ENCODE data around the gene CACNA1B.

Gene CACNA1B

GRCh38 chr9:138073808-138074207 lies 196.2 kb downstream of the CACNA1B start:
- no peak overlapping the region for H3K27ac ChIP-seq
- TF ChIP-seq ZFX (IDR thresholded peaks at IDR 0.05; ENCODE audit: borderline replicate concordance) (no peak), CTCF (IDR thresholded peaks at IDR 0.05) (no peak)

DNA sequence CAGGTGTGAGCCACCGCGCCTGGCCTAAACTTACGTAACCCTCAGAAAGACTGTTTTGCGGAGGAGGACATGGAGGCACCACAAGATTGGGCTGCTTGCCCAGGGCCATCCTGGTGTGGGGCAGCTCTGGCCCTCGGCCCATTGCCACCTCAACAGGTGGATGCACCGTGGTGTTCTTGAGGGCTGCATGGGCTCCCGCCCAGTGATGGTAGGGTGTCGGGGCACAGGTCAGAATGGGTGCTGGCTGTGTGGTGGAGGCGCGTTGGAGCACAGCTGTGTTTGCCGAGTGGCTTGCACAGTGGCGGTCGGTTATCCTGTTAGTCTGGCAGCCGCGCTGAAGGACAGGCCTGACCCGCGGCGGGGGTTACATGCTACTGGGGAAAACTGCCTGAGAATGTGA lies 196.9 kb downstream of the CACNA1B start:
- H3K27ac ChIP-seq = no peak overlapping the region
- no peak for TF ChIP-seq CTCF (IDR thresholded peaks at IDR 0.05)
- no peak for TF ChIP-seq ZFX (IDR thresholded peaks at IDR 0.05; ENCODE audit: borderline replicate concordance)

- no peak for TF ChIP-seq ZFX (IDR thresholded peaks at IDR 0.05; ENCODE audit: borderline replicate concordance)
- no peak for TF ChIP-seq CTCF (IDR thresholded peaks at IDR 0.05)
Measured at GRCh38 chr9:138075496-138075895, 197.9 kb downstream of the CACNA1B start.

GRCh38 chr9:138075961-138076649 lies 198.5 kb downstream of the CACNA1B start:
- no peak overlapping the region for H3K27ac ChIP-seq
- no peak for TF ChIP-seq CTCF (IDR thresholded peaks at IDR 0.05)
- no peak for TF ChIP-seq ZFX (IDR thresholded peaks at IDR 0.05; ENCODE audit: borderline replicate concordance)

More at GRCh38 chr9:138075496-138075895, 197.9 kb downstream of the CACNA1B start:
- H3K27ac ChIP-seq = no peak overlapping the region

DNA sequence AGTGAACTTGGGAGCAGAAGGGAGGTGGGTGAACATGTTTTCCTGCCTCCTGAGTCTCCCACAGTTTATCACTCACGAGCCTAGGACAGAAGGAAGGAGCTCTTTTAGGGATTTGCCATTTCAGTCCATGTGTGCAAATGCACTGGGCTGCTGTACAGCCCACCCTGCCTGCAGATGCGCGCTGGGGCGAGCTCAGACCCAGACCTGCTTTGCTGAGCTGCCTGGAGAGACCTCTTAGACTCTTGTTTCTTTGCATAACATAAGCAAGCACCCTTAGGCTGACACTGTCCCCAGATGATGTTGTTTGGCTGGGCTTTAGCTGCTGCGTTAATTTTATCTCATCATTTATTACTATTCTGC lies 199.0 kb downstream of the CACNA1B start:
- H3K27ac ChIP-seq = no peak overlapping the region

DNA sequence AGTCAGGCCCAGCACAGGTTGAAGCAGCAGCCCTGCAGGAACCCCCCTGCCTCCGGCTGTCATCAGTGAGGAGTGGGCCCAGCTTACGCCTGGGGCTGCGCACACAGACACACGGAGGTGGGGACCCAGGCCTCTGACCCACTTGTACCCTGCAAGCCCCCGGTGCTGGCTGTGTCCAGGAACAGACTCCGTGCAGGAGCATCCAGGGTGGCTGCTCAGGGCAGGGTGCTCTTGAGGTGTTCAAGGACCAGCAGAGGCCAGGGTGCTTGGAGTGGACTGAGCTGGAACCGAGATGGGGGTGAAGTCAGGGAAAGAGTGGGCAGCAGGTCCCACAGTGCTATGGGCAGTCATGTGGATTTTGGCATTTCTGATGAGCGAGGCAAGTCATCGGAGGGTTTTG lies 199.5 kb downstream of the CACNA1B start:
- TF ChIP-seq CTCF (IDR thresholded peaks at IDR 0.05) = no peak
- TF ChIP-seq ZFX (IDR thresholded peaks at IDR 0.05; ENCODE audit: borderline replicate concordance) = no peak
- no peak overlapping the region for H3K27ac ChIP-seq

More for the DNA sequence above, 199.0 kb downstream of the CACNA1B start:
- TF ChIP-seq ZFX (IDR thresholded peaks at IDR 0.05; ENCODE audit: borderline replicate concordance) = no peak
- TF ChIP-seq CTCF (IDR thresholded peaks at IDR 0.05) = no peak

DNA sequence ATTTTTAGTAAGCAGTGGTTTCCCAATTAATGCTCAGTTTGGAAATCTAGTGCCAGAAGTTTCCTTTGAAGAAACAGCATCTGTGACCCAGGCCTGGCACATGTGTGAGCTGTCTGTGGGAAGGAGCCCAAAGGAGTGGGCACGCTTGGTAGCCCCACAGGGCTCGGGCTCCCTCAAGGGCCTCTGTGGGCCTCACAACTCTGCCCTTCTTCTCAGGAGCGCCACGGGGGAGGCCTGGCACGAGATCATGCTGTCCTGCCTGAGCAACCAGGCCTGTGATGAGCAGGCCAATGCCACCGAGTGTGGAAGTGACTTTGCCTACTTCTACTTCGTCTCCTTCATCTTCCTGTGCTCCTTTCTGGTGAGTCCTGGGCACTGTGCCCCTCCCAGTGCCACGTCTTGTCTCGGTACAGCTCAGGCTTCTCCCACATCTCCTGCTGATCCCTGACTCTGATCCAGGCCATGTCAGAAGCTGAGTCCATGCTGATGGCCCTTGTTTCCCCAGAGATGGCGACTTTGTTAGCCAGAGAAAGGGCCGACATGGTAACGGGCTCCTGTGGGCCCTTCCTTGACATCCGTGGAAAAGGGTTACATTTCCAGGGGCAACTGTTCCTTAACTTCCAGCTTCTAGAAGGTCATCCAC lies 200.4 kb downstream of the CACNA1B start:
- no peak overlapping the region for H3K27ac ChIP-seq
- TF ChIP-seq ZFX (IDR thresholded peaks at IDR 0.05; ENCODE audit: borderline replicate concordance) (no peak), CTCF (IDR thresholded peaks at IDR 0.05) (no peak)
